Medulla oblongata (tissue), 1 donor: ENCODE measurements around the gene USP15.

Source experiments
- DNase-seq: peaks from one replicate; pipeline ENCODE4 v3.0.0-alpha.2; 2015; ENCODE audit errors: extremely low spot score

The USP15 gene

GRCh38 chr12:62282057-62282774, 22.0 kb downstream of the USP15 start:
- DNase-seq, result no peak

- DNase-seq, result no peak
Measured at GRCh38 chr12:62284749-62285148, 24.5 kb downstream of the USP15 start.

- no peak for DNase-seq
Measured at GRCh38 chr12:62285284-62285683, 25.1 kb downstream of the USP15 start.

- DNase-seq, result no peak
Measured at GRCh38 chr12:62288328-62288727, 28.1 kb downstream of the USP15 start.

GRCh38 chr12:62290846-62291245, 30.6 kb downstream of the USP15 start:
- DNase-seq, result no peak

- DNase-seq, result no peak
Measured at GRCh38 chr12:62291864-62292760, 31.9 kb downstream of the USP15 start.

GRCh38 chr12:62292761-62293344, 32.6 kb downstream of the USP15 start:
- DNase-seq, result no peak

GRCh38 chr12:62294378-62294777, 34.2 kb downstream of the USP15 start:
- no peak for DNase-seq

GRCh38 chr12:62296001-62296400, 35.8 kb downstream of the USP15 start:
- no peak for DNase-seq

- no peak for DNase-seq
Measured at GRCh38 chr12:62297321-62297720, 37.1 kb downstream of the USP15 start.

- DNase-seq, result no peak
Measured at GRCh38 chr12:62299617-62300016, 39.4 kb downstream of the USP15 start.

GRCh38 chr12:62301080-62301798, 41.0 kb downstream of the USP15 start:
- DNase-seq, result no peak

- DNase-seq, result no peak
Measured at GRCh38 chr12:62301799-62302133, 41.6 kb downstream of the USP15 start.

- no peak for DNase-seq
Measured at GRCh38 chr12:62304560-62304959, 44.4 kb downstream of the USP15 start.

GRCh38 chr12:62305778-62306177, 45.6 kb downstream of the USP15 start:
- DNase-seq, result no peak

- DNase-seq, result no peak
Measured at GRCh38 chr12:62306569-62307530, 46.6 kb downstream of the USP15 start.

GRCh38 chr12:62308201-62308600, 48.0 kb downstream of the USP15 start:
- DNase-seq, result no peak

GRCh38 chr12:62313727-62314380, 53.6 kb downstream of the USP15 start:
- no peak for DNase-seq

GRCh38 chr12:62317017-62317416, 56.8 kb downstream of the USP15 start:
- no peak for DNase-seq

GRCh38 chr12:62319058-62319457, 58.9 kb downstream of the USP15 start:
- DNase-seq, result no peak
